MG63 (cell line): Measurements from ENCODE around the gene MPDZ. TPM values are rescaled to one million over a fixed set of nuclear protein-coding genes. Genes with fewer than 3 reads are reported as not detected.

Source experiments
- DNase-seq: peaks from one replicate; pipeline ENCODE4 v3.0.0-alpha.2; 2020
- H3K27me3 ChIP-seq: fragments of 250-450 bp; sonication (Bioruptor Pico); 2 replicates; pipeline ENCODE4 v1.5.1; 2020; ENCODE audit warnings: mild to moderate bottlenecking, moderate library complexity
- H3K36me3 ChIP-seq: fragments of 250-450 bp; sonication (Bioruptor Pico); 2 replicates; pipeline ENCODE4 v1.5.1; 2020; ENCODE audit warnings: mild to moderate bottlenecking, moderate library complexity
- H3K4me3 ChIP-seq: fragments of 250-450 bp; sonication (Bioruptor Pico); 2 replicates; pipeline ENCODE4 v1.5.1; 2020; ENCODE audit warnings: mild to moderate bottlenecking, moderate library complexity
- H3K9me3 ChIP-seq: fragments of 250-450 bp; sonication (Bioruptor Pico); 2 replicates; pipeline ENCODE4 v1.5.1; 2020; ENCODE audit warnings: mild to moderate bottlenecking, moderate library complexity
- total RNA-seq: library from RNA; depleted of rRNA; stranded (reverse); fragments of >200 nt; shearing (Covaris generic); gene quantifications from 2 replicates; pipeline ENCODE4 v1.2.3, GENCODE V29; 2014; ENCODE audit warnings: low replicate concordance

The MPDZ gene
- total RNA-seq, 1 experiment from 2014 or later = 74.1 TPM

- H3K9me3 ChIP-seq = no peaks in the 10 kb centered on the region
- peaks cover 7% of the 10 kb centered on the region for H3K36me3 ChIP-seq
- DNase-seq = no peak
- no peaks in the 10 kb centered on the region for H3K27me3 ChIP-seq
- no peak overlapping the region for H3K4me3 ChIP-seq
Observed at GRCh38 chr9:13165236-13165945, 114.1 kb downstream of the MPDZ start.

- Histone ChIP-seq H3K4me3 (no peak overlapping the region), H3K27me3 (no peaks in the 10 kb centered on the region), H3K36me3 (peaks cover 7% of the 10 kb centered on the region), H3K9me3 (no peaks in the 10 kb centered on the region)
- no peak for DNase-seq
Observed at GRCh38 chr9:13163946-13164345, 115.5 kb downstream of the MPDZ start.

- H3K27me3 ChIP-seq = no peaks in the 10 kb centered on the region
- peaks cover 7% of the 10 kb centered on the region for H3K36me3 ChIP-seq
- DNase-seq = no peak
- no peaks in the 10 kb centered on the region for H3K9me3 ChIP-seq
- no peak overlapping the region for H3K4me3 ChIP-seq
Observed at GRCh38 chr9:13163287-13163686, 116.2 kb downstream of the MPDZ start.

- H3K36me3 ChIP-seq = peaks cover 6% of the 10 kb centered on the region
- H3K9me3 ChIP-seq = no peaks in the 10 kb centered on the region
- H3K4me3 ChIP-seq = no peak overlapping the region
- no peaks in the 10 kb centered on the region for H3K27me3 ChIP-seq
- no peak for DNase-seq
Observed at GRCh38 chr9:13160051-13160450, 119.4 kb downstream of the MPDZ start.

- DNase-seq = no peak
- Histone ChIP-seq H3K27me3 (no peaks in the 10 kb centered on the region), H3K9me3 (no peaks in the 10 kb centered on the region), H3K36me3 (peaks cover 6% of the 10 kb centered on the region), H3K4me3 (no peak overlapping the region)
Observed at GRCh38 chr9:13158986-13159385, 120.5 kb downstream of the MPDZ start.

GRCh38 chr9:13151489-13151888, 128.0 kb downstream of the MPDZ start:
- DNase-seq = no peak
- Histone ChIP-seq H3K4me3 (no peak overlapping the region), H3K27me3 (no peaks in the 10 kb centered on the region), H3K9me3 (no peaks in the 10 kb centered on the region), H3K36me3 (peaks cover 6% of the 10 kb centered on the region; the same call in 1 of the 2 replicates)

GRCh38 chr9:13149454-13149853, 130.0 kb downstream of the MPDZ start:
- Histone ChIP-seq H3K9me3 (no peaks in the 10 kb centered on the region), H3K36me3 (peaks cover 6% of the 10 kb centered on the region; the same call in 1 of the 2 replicates), H3K4me3 (no peak overlapping the region), H3K27me3 (no peaks in the 10 kb centered on the region)
- peak; percentile 36 for DNase-seq

GRCh38 chr9:13146840-13147239, 132.7 kb downstream of the MPDZ start:
- DNase-seq = no peak
- Histone ChIP-seq H3K27me3 (no peaks in the 10 kb centered on the region), H3K4me3 (no peak overlapping the region), H3K36me3 (peaks cover 6% of the 10 kb centered on the region; the same call in 1 of the 2 replicates), H3K9me3 (no peaks in the 10 kb centered on the region)

- no peak for DNase-seq
- Histone ChIP-seq H3K27me3 (no peaks in the 10 kb centered on the region), H3K36me3 (peaks cover 6% of the 10 kb centered on the region; the same call in 1 of the 2 replicates), H3K4me3 (no peak overlapping the region), H3K9me3 (no peaks in the 10 kb centered on the region)
Observed at GRCh38 chr9:13145340-13145739, 134.2 kb downstream of the MPDZ start.

GRCh38 chr9:13144166-13144775, 135.2 kb downstream of the MPDZ start:
- no peaks in the 10 kb centered on the region for H3K27me3 ChIP-seq
- H3K36me3 ChIP-seq = peaks cover 6% of the 10 kb centered on the region; the same call in 1 of the 2 replicates
- no peaks in the 10 kb centered on the region for H3K9me3 ChIP-seq
- H3K4me3 ChIP-seq = no peak overlapping the region
- DNase-seq = no peak

GRCh38 chr9:13143281-13143680, 136.2 kb downstream of the MPDZ start:
- no peak overlapping the region for H3K4me3 ChIP-seq
- no peaks in the 10 kb centered on the region for H3K9me3 ChIP-seq
- H3K27me3 ChIP-seq = no peaks in the 10 kb centered on the region
- no peak for DNase-seq
- peaks cover 9% of the 10 kb centered on the region; the same call in 1 of the 2 replicates for H3K36me3 ChIP-seq

- Histone ChIP-seq H3K4me3 (no peak overlapping the region), H3K27me3 (no peaks in the 10 kb centered on the region)
Observed at GRCh38 chr9:13142776-13143175, 136.7 kb downstream of the MPDZ start.

GRCh38 chr9:13141629-13142028, 137.9 kb downstream of the MPDZ start:
- DNase-seq = no peak
- H3K27me3 ChIP-seq = no peaks in the 10 kb centered on the region
- no peak overlapping the region for H3K4me3 ChIP-seq
- H3K36me3 ChIP-seq = peaks cover 7% of the 10 kb centered on the region; the same call in 1 of the 2 replicates
- no peaks in the 10 kb centered on the region for H3K9me3 ChIP-seq

More at GRCh38 chr9:13142776-13143175, 136.7 kb downstream of the MPDZ start:
- Histone ChIP-seq H3K9me3 (no peaks in the 10 kb centered on the region), H3K36me3 (peaks cover 13% of the 10 kb centered on the region; the same call in 1 of the 2 replicates)
- no peak for DNase-seq

- no peaks in the 10 kb centered on the region for H3K9me3 ChIP-seq
- H3K36me3 ChIP-seq = peaks cover 7% of the 10 kb centered on the region; the same call in 1 of the 2 replicates
- no peaks in the 10 kb centered on the region for H3K27me3 ChIP-seq
- H3K4me3 ChIP-seq = no peak overlapping the region
- DNase-seq = no peak
Observed at GRCh38 chr9:13140843-13141592, 138.5 kb downstream of the MPDZ start.

- Histone ChIP-seq H3K9me3 (no peaks in the 10 kb centered on the region), H3K27me3 (no peaks in the 10 kb centered on the region), H3K4me3 (peak overlapping the region; percentile 14), H3K36me3 (peaks cover 13% of the 10 kb centered on the region)
- DNase-seq = peak; percentile 97
Observed at GRCh38 chr9:13139641-13140171, 139.8 kb downstream of the MPDZ start.

- Histone ChIP-seq H3K36me3 (peaks cover 13% of the 10 kb centered on the region), H3K27me3 (no peaks in the 10 kb centered on the region), H3K4me3 (no peak overlapping the region), H3K9me3 (no peaks in the 10 kb centered on the region)
- DNase-seq = no peak
Observed at GRCh38 chr9:13137426-13137825, 142.1 kb downstream of the MPDZ start.

- no peaks in the 10 kb centered on the region for H3K9me3 ChIP-seq
- no peak for DNase-seq
- H3K36me3 ChIP-seq = peaks cover 6% of the 10 kb centered on the region
- no peak overlapping the region for H3K4me3 ChIP-seq
- no peaks in the 10 kb centered on the region for H3K27me3 ChIP-seq
Observed at GRCh38 chr9:13131991-13132390, 147.5 kb downstream of the MPDZ start.
